ENCODE results near the gene ERC2.

- TF ChIP-seq, protein P1, sequence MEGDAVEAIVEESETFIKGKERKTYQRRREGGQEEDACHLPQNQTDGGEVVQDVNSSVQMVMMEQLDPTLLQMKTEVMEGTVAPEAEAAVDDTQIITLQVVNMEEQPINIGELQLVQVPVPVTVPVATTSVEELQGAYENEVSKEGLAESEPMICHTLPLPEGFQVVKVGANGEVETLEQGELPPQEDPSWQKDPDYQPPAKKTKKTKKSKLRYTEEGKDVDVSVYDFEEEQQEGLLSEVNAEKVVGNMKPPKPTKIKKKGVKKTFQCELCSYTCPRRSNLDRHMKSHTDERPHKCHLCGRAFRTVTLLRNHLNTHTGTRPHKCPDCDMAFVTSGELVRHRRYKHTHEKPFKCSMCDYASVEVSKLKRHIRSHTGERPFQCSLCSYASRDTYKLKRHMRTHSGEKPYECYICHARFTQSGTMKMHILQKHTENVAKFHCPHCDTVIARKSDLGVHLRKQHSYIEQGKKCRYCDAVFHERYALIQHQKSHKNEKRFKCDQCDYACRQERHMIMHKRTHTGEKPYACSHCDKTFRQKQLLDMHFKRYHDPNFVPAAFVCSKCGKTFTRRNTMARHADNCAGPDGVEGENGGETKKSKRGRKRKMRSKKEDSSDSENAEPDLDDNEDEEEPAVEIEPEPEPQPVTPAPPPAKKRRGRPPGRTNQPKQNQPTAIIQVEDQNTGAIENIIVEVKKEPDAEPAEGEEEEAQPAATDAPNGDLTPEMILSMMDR (conservative IDR thresholded peaks at IDR 0.05; ENCODE audit: low read length), result no peak
- no peak for TF ChIP-seq EZH2phosphoT487 (IDR thresholded peaks at IDR 0.05; ENCODE audit: borderline replicate concordance)
These were observed 933.4 kb downstream of the ERC2 start for GRCh38 chr3:55534876-55535275.
